HuH-7 (cell line): ENCODE measurements around the gene POC1A.

ENCODE experiments used
- DNase-seq: peaks from one replicate; pipeline ENCODE4 v3.0.0; 2011; ENCODE audit warnings: low spot score

The POC1A gene

GRCh38 chr3:52026041-52026440, 128.2 kb downstream of the POC1A start:
- no peak for DNase-seq

GRCh38 chr3:52025453-52025852, 128.8 kb downstream of the POC1A start:
- DNase-seq, result no peak
